Measurements from ENCODE around the gene RBKS.
"Not testable (repeated sequence)": the region's sequence is repeated elsewhere in the genome, so short reads cannot be mapped to it uniquely, and the experiment has no call there.

Gene RBKS

DNA sequence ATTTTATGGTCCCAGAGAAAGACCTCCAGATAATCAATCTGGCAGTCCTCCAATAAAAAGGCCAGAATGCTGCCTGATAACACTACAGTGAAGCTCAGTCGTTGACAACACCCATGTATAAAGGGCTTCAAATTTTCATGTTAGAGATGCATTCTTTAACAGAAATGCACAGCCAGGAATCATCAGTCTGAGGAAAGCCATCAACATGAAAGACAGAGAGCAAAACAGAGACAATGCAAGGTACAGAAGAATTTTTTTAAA lies 14.1 kb upstream of the RBKS start:
- DNase-seq = no peak

DNA sequence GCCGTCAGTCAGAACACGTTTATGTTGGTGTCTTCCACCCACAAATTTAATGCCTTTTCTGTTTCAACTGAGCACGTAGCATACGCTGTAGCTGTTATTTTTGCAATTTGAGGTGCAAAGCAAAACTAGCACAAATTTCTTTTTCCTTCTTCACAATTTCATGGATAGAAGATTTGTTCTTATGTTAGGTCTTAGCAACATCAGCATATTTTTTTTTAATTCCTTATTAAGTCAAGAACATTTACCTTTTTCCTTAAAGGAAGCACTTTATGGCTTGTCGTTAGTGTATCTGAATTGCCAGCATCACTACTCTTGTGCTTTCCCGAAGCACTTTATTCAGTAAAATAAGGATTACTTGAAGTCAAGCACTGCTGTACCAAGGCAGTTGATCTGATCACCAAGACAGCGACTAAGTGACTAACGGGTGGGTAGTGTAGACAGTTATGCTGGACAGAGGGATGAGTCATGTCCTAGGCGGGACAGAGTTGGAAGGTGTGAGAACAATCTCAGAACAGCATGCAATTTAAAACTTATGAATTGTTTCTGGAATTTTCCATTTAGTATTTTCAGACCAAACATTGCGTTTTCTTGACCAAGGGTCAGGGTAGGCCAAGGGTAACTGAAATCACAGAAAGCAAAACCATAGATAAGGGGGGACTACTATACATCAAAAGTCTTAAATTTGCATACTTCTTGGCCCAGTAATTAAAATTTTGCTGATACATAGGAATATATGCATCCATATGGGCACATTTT lies 13.6 kb upstream of the RBKS start:
- DNase-seq = no peak

DNA sequence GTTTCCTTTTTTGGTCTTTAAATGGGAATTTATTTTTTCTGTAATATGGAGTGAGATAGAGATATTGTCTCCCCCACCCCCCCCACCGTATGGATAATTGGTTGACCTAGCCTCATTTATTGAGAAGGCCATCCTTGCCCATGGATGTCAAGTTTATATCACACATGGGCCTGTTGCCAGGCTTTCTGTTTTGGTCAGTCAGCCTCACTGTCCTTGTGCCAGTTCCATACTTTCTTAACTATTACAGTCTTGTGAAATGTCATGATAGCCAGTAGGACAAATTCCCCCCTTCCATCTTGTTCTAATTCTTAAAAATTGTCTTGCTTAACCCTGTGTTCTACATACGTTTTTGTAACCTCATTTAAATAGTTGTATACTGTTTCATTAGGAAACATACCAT lies 12.8 kb upstream of the RBKS start:
- no peak for DNase-seq

DNA sequence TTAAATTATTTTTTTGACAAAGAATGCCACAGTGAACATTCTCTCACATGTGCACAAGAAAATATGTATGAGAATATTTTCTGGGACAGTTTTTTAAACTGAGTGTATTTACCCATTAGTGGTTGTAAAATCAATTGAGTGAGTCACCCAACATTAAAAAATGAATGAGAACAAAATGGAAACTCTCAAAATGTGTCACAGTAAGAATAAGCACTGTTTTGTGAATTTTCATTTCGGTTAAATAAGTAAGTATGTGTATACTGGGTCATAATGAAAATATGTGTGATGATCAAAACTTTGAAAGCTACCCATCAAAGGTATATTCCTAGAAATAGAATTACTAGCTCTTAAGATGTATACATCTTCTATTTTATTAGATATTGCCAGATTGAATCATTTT lies 11.9 kb upstream of the RBKS start:
- DNase-seq = no peak

DNA sequence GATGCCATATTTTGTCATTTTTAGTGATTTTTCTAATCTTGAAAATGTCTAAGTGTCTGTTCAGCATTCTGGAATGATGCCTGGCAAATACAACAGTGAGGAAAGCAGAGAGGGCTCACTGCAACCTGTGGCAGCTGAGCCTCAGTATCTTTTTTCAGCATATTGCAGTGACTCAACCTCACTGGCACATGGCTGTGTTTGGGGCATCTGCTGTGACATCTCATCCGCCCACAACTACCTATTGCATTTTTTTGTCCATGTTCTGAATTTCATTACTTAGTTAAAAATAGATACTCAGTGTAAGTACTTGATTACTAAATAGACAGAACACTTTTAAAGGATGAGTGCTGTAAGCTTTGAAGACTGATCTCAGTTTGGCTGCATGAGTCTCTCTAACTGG lies 11.0 kb upstream of the RBKS start:
- DNase-seq = no peak

DNA sequence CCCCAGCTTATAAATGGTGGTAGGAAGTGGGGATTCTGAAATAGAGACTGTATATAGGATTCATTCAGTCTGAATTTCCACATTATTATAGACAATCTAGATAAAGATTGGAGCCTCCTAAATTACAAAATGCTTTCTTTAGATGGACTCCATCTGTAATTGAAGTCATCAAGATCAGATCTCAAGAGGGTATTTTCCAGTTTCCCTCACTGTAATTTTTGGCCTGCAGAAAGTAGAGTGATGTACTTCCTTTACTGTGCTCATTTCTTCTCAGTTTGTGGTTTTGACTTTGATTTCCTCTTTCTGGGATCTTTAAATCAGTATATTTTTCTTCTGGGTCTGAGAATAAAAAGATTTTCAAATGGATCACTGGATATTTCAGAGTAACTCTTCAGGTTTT lies 7.5 kb upstream of the RBKS start:
- DNase-seq = no peak

DNA sequence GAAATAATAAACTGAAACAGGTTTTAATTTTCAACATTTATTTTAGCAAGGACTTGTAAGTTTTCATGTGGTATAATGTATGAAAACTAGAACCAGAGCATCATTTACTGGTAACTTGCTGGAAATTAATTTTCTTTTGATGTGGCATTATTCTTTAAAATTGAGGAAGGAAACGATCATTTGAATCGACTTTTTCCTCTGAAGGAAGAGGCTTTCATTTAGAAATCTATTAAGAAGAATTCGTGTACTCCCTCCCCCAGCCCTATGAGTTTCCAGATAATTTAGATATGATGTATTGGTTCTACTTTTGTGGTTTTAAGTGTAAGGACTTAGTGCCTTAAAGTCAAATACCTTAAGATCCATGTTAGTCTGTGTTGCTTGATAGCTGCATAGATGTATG lies 2.8 kb upstream of the RBKS start:
- DNase-seq = no peak

DNA sequence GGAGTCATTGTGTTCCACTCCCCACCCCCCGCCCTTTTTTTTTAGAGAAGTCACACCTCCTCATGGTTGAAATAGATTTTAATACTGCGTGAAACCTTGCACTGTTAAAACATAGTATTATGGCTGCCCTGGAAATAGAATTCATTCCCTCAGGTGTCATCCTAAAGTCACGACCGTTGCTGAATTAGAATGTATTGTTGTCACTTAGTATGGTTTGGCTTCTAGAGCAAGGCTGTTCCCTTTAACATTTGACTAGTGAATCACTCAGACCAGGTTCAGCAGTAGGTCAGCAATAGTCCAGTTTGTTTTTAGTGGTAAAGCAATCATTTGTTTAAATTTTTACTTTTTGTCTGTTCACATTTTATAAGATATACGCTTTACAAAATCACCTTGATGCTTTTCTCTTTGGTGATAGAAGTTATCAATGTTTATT lies 1.5 kb upstream of the RBKS start:
- DNase-seq = peak; percentile 58

DNA sequence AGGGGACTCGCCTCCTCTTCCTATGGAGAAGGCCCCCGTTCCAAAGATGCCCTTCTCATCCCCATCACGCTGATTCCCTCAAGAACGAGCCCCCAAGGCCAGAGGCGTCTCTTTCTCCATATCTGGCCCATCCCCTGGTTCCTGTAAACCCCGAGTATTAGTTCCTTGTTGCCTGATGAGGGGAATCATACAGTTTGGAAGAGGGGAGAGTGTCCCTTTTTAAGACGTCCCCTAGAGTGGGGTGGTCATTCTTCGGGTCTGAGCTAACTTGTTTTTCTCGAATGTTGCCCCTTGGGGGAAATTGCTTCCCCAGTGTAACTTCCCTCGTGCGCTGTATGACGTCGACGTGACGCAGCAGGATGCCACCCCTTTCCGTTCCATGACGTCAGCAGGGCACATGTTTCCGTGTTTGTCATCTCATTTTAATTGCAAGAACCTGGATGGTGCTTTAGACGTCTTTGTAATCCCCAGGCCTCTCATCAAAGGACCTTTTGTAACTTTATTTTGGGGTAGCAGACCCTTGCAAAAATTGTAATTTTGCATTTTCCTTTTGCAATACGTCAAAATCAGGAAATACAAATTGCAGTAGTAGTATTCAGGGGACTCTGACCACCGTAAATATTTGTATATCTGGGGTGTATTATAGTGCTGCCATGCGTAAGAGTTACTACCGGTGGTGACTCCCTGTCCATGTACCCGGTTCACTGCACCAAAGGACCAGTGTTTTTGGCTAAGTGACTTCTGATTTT lies 911 bp upstream of the RBKS start:
- DNase-seq = peak; percentile 40

DNA sequence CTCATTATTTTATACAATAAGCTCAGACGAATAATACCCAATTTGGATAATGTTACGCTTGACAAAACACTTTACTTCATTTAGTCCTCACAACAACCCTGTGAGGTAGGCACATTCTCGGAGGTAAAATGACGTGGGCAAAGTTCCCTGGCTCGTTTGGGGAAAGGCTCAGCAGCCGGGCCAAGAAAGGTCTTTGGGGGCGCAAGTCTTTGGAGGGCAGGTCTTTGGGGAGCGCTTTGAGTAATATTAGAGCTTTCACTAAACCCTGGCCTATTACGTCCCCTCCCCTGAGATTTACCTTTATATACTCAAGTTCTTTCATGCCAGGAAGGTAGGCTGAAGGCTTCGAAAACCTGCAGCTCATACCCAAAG lies 427 bp downstream of the RBKS start:
- DNase-seq = no peak

DNA sequence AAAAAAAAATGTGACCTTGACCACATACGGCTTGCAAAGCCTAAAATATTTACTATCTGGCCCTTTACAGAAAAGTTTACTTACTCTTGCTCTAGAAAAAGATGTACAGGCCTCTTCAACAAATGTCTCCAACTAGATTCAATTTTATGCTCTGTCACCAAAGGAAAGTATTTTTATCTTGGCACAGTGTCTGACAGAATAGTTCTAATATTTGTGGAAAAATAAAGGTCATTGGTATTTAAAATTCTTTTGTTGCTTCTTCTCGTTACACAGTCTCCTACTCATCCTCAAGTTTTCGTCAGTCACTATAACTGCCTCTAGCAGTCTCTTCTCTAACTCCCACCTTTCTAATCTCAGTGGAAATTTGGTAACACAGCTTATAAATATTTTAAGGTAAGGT lies 1.4 kb downstream of the RBKS start:
- DNase-seq = peak; percentile 74

DNA sequence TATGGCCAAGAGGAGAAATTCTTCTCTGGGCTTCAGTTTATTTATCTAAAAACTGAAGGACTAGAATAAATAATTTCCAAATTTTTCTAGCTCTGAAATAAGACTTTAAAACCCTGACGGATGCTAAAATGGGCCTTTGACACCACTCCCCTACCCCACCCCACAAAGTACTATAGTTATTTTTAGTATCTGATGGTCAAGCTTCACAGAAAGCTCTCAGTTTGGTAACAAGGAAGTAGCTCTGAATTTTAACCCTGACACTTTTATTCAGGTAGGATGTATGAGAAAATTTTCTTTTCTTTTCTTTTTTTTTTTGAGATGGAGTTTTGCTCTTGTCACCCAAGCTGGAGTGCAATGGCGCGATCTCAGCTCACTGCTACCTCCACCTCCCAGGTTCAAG lies 2.4 kb downstream of the RBKS start:
- DNase-seq = no peak

DNA sequence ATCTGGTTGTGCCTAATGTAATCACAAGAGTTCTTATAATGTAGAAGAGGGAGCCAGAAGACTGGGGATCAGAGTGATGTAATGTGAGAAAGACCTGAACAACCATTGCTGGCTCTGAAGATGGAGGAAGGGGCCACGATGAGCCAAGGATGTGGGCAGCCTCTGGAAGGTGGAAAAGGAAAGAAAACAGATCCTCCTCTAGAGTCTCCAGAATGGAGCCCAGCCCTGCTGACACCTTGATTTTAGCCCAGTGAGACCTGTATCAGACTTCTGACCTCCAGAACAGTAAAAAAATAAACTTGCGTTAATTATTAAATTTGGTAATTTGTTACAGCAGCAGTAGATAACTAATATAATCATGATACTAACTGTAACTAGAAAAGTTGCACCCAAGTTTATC lies 3.1 kb downstream of the RBKS start:
- DNase-seq = no peak

DNA sequence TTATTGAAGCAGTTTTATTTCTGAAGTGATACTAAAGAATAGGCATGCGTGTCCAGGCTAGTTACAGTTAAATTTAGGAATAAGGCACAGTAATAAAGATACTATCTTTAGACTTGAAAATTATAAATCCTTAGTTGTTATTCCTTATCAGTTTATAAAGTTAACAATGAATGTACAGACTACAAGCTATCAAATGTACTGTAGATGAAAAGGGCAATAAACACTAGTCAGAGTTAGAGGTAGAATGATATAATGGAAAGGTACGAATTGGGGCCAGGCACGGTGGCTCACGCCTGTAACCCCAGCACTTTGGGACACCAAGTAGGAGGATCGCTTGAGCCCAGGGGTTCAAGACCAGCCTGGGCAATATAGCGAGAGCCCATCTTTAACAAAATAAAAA lies 3.9 kb downstream of the RBKS start:
- DNase-seq = no peak

DNA sequence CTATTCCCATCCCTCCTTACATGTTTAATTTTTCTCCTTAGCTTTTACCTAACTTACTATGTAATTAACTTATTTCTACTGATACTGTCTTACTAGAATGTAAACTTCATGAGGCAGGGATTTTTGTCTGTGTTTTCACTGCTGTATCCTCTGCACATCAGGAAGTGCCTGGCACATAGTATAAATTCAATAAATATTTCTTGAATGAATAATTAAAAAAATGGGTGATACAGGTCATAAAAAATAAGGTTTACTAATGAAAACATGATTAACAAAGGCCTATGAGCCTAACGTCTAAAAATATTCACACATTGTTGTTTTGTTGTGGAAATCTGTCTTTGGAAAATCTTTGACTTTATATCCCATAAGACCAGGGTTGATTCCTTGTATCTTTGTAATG lies 4.5 kb downstream of the RBKS start:
- peak; percentile 76 for DNase-seq

DNA sequence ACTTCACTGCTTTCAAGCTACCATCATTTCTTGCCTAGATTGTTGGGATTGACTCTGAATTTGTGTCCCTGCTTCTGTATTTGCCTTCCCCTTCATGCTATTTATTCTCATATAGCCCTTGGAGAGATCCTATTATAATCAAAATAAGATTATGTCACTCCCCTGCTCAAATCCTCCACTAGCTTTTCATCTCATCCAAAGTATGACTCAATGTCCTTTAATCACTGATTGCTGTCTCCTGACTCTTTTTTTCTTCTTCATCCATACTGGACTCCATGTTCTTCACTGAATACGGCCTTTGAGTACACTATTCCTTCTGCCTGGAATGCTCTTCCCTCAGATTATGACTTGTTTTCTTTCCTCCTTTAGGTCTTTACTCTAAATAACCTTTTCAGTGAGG lies 5.0 kb downstream of the RBKS start:
- peak; percentile 76 for DNase-seq

DNA sequence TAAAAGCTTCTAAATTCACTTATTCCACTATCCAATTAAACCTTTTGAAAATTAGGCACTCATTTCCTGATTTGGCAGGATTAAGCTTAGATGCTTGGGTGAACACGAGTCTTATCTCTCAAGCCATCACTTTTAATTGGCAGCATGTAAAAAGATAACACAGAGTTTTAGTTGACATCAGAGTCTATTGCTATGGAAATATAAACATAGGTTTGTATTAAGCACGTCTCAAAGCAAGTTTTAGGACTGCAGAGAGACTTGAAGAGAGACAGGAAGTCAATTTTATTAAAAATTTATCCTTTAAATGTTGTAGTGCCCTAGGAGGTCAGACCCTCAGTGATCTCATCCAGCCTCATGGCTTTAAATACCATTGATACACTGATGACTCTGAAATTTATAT lies 5.6 kb downstream of the RBKS start:
- no peak for DNase-seq

DNA sequence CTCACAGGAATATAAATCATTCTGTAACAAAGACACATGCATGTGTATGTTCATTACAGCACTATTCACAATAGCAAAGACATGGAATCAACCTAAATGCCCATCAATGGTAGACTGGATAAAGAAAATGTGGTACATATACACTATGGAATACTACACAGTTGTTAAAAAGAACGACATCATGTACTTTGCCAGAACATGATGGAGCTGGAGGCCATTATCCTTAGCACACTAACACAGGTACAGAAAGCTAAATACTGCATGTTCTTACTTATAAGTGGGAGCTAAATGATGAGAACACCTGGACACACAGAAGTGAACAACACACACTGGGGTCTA lies 7.6 kb downstream of the RBKS start:
- DNase-seq = not testable (repeated sequence)

DNA sequence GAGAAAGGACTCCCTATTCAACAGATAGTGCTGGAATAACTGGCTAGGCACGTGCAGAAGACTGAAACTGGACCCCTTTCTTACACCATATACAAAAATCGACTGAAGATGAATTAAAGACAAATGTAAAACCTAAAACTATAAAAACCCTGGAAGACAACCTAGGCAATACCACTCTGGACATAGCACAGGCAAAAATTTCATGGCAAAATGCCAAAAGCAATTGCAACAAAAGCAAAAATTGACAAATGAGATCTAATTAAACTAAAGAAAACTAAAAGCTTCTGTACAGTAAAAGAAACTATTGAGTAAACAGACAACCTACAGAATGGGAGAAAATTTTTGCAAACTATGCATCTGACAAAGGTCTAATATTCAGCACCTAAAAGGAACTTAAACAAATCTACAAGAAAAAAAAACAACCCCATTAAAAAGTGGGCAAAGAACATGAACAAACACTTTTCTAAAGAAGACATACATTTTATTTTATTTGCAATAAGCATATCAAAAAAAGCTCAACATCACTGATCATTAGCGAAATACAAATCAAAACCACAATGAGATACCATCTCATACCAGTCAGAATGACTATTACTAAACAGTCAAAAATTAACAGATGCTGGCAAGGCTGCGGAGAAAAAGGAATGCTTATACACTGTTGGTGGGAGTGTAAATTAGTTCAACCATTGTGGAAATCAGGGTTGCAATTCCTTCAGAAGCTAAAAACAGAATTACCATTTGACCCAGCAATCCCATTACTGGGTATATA lies 8.2 kb downstream of the RBKS start:
- peak; percentile 90 for DNase-seq

DNA sequence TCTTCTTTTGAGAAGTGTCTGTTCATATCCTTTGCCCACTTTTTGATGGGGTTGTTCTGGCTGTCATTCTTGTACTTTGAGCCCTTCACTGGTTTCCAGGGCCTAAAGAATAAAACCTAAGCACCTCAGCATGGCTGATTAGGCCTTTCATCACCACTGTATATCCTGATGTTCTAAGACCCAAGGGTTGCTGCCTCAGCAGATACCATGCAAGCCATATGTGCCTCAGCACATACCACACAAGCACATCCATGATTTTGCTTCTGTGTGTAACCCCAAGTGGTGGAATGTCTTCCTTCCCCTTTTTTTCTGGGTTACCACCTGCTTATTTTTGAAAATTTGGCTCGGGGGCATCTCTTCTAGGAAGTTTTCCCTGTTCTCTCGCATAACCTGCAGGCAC lies 11.4 kb downstream of the RBKS start:
- no peak for DNase-seq

DNA sequence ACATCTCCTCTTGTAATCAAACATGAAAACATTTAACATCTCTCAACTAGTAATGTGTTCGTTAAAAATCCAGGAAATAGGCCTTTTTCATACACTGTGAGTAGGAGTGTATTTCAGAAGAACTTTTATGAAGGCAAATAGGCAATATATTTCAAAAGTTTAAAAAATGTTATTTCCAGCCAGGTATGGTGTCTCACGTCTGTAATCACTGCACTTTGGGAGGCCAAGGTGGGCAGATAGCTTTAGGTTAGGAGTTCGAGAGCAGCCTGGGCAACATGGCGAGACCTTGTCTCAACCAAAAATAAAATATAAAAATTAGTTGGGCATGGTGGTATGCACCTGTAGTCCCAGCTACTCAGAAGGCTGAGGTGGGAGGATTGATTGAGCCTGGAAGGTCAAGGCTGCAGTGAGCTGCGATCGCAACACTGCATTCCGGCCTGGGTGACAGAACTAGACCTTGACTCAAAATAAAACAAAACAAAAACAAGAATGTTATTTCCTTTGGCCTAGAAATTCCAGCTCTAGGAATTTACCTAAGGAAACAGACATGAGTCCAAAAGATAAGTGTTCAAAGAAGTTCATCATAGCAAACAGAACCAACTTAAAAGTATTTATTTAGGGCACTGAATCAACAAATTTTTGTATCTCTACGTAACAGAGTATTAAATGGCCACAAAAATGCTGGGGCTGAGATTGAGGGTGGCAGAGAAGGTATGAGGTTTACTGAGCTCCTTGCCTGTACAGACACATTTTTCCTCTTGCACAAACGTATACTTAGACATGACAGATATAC lies 14.9 kb downstream of the RBKS start:
- DNase-seq = no peak

DNA sequence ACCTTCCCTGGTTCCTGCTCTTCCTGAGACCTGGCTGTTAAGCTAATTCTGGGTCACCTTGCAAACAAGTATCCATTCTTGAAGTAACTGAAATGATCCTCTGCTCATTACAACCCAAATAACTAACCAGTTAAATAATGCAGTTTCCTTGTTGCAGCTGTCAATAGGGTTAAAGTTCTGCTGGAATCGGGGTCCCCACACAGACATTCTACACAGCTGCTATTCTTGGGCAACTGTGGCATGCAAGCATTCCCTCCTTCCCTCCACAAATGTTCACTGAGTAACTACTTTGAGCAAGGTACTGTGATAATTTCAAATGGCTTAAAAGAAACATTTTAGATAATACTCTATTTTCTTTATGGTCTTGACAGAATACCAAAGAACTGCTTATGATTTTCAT lies 17.1 kb downstream of the RBKS start:
- DNase-seq = no peak

DNA sequence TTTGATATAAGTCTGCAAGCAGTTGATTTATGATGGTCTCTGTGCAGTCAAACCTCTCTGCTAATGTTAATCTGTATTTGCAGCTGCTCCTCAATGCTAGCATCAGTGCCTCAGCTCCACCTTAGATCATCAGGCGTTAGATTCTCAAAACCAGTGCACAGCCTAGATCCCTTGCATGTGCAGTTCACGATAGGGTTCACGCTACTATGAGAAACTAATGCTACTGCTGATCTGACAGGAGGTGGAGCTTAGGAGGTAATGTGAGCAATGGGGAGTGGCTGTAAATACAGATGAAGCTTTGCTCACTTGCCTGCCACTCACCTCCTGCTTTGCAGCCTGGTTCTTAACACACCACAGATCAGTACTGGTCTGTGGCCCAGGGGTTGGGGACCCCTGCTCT lies 18.4 kb downstream of the RBKS start:
- no peak for DNase-seq

DNA sequence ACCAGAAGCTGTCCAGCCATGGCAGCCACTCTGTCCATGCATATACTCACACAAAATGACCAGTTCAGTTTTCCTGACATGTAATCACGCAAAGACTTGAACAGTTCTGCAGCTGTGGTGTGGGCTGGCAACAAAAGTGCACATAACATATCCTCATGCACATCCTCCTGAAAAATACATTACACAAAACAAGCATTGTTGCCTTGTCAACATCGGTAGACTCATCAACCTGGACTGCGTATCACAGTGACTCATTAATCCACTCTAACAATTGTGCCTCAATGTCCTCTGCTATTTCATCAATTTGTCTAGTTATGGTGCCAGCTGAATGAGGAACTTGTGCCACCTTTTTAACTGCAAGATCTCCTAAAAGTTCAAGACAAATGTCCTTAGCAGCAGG lies 19.5 kb downstream of the RBKS start:
- DNase-seq = no peak
